BLaER1 (cell line): Measurements from ENCODE around the gene STAB1.
A peak's percentile ranks its signal among the peaks of the same experiment; 100 is the strongest.

Experiments
- H3K27ac ChIP-seq: shearing (Covaris generic); formaldehyde crosslinking; 2 replicates; pipeline ENCODE4 v1.8.1; 2022
- H3K27me3 ChIP-seq: shearing (Covaris generic); formaldehyde crosslinking; 2 replicates; pipeline ENCODE4 v1.8.1; 2022
- H3K36me3 ChIP-seq: shearing (Covaris generic); formaldehyde crosslinking; 2 replicates; pipeline ENCODE4 v1.8.1; 2022
- H3K4me1 ChIP-seq: shearing (Covaris generic); formaldehyde crosslinking; 2 replicates; pipeline ENCODE4 v1.8.1; 2022
- H3K4me2 ChIP-seq: shearing (Covaris generic); formaldehyde crosslinking; 2 replicates; pipeline ENCODE4 v1.8.1; 2022
- H3K4me3 ChIP-seq: shearing (Covaris generic); formaldehyde crosslinking; 2 replicates; pipeline ENCODE4 v1.8.1; 2022
- H3K9ac ChIP-seq: shearing (Covaris generic); formaldehyde crosslinking; 2 replicates; pipeline ENCODE4 v1.8.1; 2022
- H3K9me3 ChIP-seq: shearing (Covaris generic); formaldehyde crosslinking; 2 replicates; pipeline ENCODE4 v1.8.1; 2022
- H4K20me1 ChIP-seq: shearing (Covaris generic); formaldehyde crosslinking; 2 replicates; pipeline ENCODE4 v1.8.1; 2022
- Cebpa-rat ChIP-seq: shearing (Covaris generic); IDR thresholded peaks from 2 replicates; pipeline ENCODE4 v1.8.1; 2022

Gene STAB1

DNA sequence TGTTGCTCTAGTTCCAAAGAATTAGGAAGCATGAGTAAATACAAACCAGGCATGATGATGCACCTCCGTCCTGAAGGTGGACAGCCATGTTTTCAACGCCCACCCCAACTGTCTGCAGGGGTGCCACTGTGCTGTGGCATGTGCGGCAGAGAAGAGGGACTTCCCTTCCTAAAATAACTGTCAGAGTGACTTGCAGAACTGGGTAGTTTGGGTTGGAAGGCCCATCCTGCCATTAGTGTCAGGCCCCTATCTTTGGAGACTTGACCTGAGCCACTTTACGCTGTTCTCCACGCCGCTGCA lies 17.4 kb upstream of the STAB1 start:
- H3K27ac ChIP-seq = no peak overlapping the region
- peaks cover 99% of the 10 kb centered on the region for H3K36me3 ChIP-seq
- H4K20me1 ChIP-seq = peaks cover 15% of the 10 kb centered on the region
- H3K27me3 ChIP-seq = no peaks in the 10 kb centered on the region
- no peak overlapping the region for H3K4me3 ChIP-seq
- no peak overlapping the region for H3K4me2 ChIP-seq
- no peak for TF ChIP-seq Cebpa-rat
- H3K4me1 ChIP-seq = peaks cover 14% of the 10 kb centered on the region
- no peaks in the 10 kb centered on the region for H3K9me3 ChIP-seq
- H3K9ac ChIP-seq = no peak overlapping the region

DNA sequence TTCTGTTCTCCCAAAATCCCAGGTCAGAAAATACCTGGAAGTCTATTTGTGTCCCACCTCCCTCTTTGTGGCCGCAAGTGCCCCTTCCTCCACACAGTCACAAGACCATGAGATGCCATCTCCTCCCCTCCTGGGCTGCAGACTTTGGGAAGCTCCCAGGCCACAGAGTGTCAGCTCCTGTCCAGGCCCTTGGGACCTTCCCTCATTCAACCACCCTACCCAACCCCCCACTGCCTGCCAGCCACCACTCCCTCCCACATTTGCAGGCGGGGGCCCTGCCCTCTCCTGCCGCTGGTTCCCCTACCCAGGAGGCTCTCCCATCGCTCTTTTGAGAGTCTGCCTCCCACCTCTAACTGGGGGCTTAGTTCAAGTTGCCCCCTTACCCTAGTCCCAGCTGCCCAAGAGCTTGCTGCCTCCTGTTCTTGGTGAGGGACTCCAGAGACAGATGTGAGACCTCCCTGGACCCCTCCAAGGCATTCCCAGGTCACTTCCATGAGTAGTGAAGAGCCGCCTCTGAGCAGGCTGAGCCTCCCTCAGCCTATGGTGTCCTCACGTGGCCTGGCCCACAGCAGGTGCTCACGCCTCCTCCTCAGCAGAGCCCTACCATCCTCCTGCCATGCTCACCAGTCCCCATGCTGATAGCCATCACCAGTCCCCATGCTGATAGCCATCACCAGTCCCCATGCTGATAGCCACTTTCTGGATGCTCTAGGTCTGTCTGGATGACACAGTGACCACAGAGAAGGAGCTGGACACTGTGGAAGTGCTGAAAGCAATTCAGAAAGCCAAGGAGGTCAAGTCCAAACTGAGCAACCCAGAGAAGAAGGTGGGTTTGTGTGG lies 15.9 kb upstream of the STAB1 start:
- no peak overlapping the region for H3K27ac ChIP-seq
- peaks cover 94% of the 10 kb centered on the region for H3K36me3 ChIP-seq
- no peak for TF ChIP-seq Cebpa-rat
- H3K4me2 ChIP-seq = no peak overlapping the region
- 0 out of 2 replicates have a peak, but pooled peaks cover 11% of the 10 kb centered on the region for H4K20me1 ChIP-seq
- H3K4me3 ChIP-seq = no peak overlapping the region
- H3K9me3 ChIP-seq = no peaks in the 10 kb centered on the region
- peaks cover 15% of the 10 kb centered on the region for H3K4me1 ChIP-seq
- no peak overlapping the region for H3K9ac ChIP-seq
- no peaks in the 10 kb centered on the region for H3K27me3 ChIP-seq

DNA sequence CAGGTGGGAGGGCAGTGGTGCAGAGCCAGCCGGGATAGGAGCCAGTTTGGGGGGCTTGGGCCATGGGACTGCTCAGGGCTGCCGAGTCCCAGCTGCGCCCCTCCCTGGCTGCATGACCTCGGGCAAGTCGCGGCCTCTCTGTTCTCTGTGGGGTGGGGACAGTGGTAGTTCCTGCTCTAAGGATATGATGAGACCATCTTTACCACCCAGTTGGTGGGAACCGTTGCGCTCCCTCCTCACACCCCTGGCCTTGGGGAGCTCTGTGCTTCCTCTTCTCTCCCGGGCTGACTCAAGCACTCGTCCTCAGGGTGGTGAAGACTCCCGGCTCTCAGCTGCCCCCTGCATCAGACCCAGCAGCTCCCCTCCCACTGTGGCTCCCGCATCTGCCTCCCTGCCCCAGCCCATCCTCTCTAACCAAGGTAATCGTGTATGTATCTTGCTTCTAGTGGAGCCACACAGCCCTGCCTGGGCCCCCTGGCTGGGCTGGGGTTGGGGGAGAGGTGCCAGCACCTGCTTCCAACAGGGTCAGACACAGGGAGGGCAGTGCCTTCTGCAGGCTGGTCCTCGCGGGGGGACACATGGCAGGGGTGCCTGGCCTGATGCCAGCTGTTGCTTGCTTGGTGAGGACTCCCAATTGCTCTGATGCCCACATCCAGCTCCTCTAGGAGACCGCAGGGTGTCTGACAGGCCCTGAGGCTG lies 15.1 kb upstream of the STAB1 start:
- H4K20me1 ChIP-seq = 0 out of 2 replicates have a peak, but pooled peaks cover 11% of the 10 kb centered on the region
- H3K4me1 ChIP-seq = peaks cover 23% of the 10 kb centered on the region

DNA sequence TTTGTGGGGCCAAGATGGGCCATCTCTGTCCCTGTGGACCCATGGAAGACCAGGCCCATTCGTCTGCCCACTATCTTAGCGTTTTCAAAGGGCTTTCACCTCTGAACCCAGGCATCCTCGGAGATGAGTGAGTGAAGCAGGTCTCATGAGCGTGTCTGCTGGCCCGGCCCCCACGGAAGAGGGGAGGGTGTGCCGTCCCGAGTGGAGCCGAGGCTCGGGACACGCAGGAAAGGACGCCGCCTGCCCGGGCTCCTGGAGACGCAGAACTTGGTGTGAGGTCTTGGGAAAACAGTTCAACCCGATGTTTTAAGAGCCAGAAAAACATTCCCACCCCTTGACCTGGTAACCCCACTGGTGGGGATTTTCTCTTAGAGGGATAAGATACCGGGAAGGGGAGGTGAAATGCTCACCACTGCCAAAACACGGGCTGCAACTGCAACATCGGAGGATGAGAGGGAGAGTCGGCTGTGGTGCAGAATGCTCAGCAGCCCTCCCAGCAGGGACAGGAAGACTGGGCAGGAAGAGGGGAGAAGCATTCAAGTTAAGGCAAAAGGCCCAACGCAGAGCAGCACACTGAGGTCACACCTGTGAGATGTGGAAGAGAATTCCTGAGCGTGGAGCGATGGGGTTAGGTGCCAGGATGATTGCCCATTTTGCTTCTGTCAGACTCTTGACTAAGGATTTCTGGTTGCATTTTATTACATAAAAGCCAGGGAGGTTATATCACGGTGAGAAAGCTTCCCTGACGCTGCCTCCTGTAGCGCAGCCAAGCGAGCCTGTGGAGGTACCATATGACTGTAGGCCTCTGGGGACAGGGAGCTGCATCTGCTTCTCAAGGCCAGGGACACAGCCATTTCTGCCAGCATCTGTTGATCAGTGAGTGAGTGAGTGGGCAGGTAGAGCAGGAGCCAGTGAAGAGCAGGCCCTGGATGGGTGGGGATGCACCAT lies 14.1 kb upstream of the STAB1 start:
- Histone ChIP-seq H3K9ac (no peak overlapping the region), H3K27me3 (no peaks in the 10 kb centered on the region), H3K4me1 (peaks cover 33% of the 10 kb centered on the region), H3K27ac (no peak overlapping the region), H4K20me1 (0 out of 2 replicates have a peak, but pooled peaks cover 11% of the 10 kb centered on the region), H3K4me3 (no peak overlapping the region), H3K4me2 (no peak overlapping the region), H3K36me3 (peaks cover 88% of the 10 kb centered on the region), H3K9me3 (no peaks in the 10 kb centered on the region)
- TF ChIP-seq Cebpa-rat = no peak

More for the DNA sequence above, 15.1 kb upstream of the STAB1 start:
- Histone ChIP-seq H3K9ac (no peak overlapping the region), H3K27ac (no peak overlapping the region), H3K4me3 (no peak overlapping the region), H3K9me3 (no peaks in the 10 kb centered on the region), H3K27me3 (no peaks in the 10 kb centered on the region), H3K36me3 (peaks cover 89% of the 10 kb centered on the region), H3K4me2 (no peak overlapping the region)
- no peak for TF ChIP-seq Cebpa-rat

DNA sequence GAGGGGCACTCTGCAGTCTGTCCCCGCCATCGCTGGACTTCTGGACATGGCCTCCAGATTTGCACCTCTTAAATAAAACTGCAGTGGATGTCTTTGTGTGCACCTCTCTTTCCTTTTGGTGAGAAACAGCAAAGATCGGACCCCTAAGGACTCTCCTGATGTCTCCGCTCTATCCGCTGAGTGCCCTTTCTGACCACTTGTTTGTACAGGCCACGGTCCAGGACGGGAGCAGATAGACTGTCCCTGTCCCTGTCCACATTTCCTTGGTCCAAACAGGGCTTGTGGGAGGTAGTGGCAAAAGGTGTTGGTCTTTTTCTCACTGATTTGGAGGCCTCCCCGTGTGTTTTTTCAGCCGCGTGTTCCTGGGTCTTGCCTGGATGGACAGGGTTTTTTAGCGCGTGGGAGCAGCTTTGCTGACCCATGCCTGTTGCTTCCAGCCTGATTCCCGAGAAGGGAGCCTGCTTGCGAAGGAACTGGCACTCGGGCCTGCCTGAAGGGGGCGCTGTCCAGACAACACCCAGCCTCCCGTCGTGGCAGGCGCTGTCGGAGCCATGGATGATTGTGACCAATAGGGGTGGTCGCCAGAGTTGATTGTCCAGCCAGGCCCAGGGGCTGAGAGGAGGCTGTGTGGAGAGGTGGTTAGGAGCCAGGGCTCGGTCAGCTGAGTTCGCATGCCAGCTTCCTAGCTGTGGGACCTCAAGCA lies 13.2 kb upstream of the STAB1 start:
- H3K27me3 ChIP-seq = no peaks in the 10 kb centered on the region
- no peak overlapping the region for H3K9ac ChIP-seq
- no peak for TF ChIP-seq Cebpa-rat
- H3K9me3 ChIP-seq = no peaks in the 10 kb centered on the region
- peaks cover 42% of the 10 kb centered on the region for H3K4me1 ChIP-seq
- H3K36me3 ChIP-seq = peaks cover 88% of the 10 kb centered on the region
- H3K4me3 ChIP-seq = no peak overlapping the region
- H3K27ac ChIP-seq = no peak overlapping the region
- H4K20me1 ChIP-seq = 0 out of 2 replicates have a peak, but pooled peaks cover 11% of the 10 kb centered on the region
- no peak overlapping the region for H3K4me2 ChIP-seq

DNA sequence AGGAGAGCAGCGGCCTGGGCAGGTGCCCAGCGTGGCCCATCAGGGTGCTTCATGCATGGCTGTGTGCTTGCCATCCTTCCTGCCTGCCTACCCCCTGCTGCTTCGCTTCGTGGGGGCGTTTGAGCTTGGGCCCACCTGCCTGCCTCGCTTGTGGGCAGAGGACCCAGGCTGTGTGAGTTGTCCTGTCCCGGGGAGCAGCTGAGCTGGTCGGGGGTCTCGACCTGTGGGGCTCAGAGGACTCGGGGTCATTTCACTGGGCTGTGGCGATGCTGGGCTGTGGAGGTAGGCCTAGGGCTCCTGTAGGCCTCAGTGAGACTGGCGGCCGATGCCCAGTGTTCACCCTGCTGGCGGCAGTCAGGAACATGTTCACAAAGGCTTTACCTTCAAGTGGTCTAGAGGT lies 12.1 kb upstream of the STAB1 start:
- peaks cover 88% of the 10 kb centered on the region for H3K36me3 ChIP-seq
- peaks cover 42% of the 10 kb centered on the region for H3K4me1 ChIP-seq
- no peak overlapping the region for H3K4me3 ChIP-seq
- TF ChIP-seq Cebpa-rat = no peak
- 0 out of 2 replicates have a peak, but pooled peaks cover 7% of the 10 kb centered on the region for H4K20me1 ChIP-seq
- H3K27me3 ChIP-seq = no peaks in the 10 kb centered on the region
- H3K9me3 ChIP-seq = no peaks in the 10 kb centered on the region
- H3K4me2 ChIP-seq = no peak overlapping the region
- no peak overlapping the region for H3K27ac ChIP-seq
- H3K9ac ChIP-seq = no peak overlapping the region

DNA sequence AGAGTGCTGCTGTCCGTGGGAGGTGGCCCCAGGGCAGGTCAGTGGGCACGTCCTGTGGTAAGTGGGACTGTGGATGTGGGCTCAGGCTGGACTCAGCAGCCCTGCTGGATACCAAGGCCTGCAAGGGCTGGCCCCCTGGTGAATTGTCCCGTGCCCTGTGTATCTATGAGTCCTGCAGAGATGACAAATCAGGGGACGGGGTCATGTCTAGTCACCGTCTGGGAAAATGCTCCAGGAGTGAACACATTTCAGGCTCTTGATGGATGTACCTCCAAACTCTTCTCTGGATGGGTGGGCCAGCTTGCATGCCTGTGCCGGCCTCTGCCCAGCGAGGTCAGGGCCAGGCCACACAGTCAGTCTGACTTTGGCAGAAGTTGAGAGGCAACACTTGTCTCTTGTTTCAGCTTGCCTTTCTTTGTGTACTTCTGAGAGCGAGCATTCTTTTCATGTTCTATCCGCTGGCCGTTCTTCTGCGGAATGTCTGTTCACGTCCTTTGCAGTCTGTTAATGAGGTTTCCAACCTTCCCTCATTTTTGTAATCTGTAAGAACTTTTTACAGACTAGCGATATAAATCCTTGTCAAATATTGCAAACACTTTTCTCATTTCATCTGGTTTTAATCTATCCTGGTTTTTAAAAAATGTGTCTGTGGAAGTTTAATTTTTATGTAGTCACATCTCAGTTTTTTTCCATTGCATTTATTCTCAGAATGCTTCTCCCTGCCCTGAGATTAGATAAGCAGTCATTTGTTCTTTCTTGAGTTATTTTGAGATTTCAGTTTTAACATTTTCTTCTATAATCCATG lies 11.4 kb upstream of the STAB1 start:
- no peak for TF ChIP-seq Cebpa-rat
- Histone ChIP-seq H3K4me2 (no peak overlapping the region), H3K4me1 (peaks cover 43% of the 10 kb centered on the region), H3K27ac (no peak overlapping the region), H3K27me3 (no peaks in the 10 kb centered on the region), H4K20me1 (0 out of 2 replicates have a peak, but pooled peaks cover 7% of the 10 kb centered on the region), H3K36me3 (peaks cover 87% of the 10 kb centered on the region), H3K9me3 (no peaks in the 10 kb centered on the region), H3K9ac (0 out of 2 replicates have a peak overlapping the region, but pooled peaks have one; percentile 19), H3K4me3 (no peak overlapping the region)

DNA sequence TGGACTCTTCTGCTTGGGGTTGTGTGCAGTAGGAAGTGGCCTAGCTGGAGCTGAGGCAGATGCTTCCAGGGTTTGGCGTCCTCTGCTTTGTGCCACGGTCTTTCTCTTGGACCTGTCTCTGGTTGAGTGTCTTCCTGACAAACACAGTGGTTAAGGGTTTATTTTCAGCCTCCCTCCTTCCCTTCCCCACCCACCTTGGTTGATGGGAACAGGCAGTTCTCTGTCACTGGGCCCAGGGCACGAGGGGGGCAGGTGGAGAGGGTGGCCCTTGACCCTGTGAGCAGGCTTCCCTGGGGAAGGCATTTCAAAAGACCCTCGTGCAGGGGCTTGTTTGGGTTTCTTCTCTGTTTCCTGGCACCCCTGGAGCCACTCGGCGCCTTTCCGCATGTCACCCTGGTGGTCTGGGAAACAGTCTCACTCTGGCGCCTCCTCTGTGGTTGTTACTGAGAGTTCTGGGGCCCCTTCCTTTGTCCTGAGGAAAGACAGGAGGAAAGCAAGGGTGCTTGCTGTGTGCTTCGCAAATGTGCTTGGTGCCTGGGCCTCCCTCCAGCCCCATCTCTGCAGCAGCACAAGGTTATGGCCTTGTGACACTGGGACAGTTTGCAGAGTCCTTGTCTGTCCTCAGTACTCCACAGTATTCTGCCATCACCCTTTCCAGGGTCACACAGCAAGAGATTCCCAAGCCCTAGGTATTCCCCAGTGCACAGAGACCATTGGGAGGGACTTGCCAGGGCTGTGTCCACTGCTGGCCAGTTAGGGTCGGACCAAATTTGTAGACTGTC lies 10.3 kb upstream of the STAB1 start:
- H3K27ac ChIP-seq = peak overlapping the region; percentile 82
- H3K9me3 ChIP-seq = no peaks in the 10 kb centered on the region
- H3K27me3 ChIP-seq = no peaks in the 10 kb centered on the region
- no peak overlapping the region for H3K4me3 ChIP-seq
- H3K36me3 ChIP-seq = peaks cover 87% of the 10 kb centered on the region
- peak overlapping the region; percentile 86 for H3K4me2 ChIP-seq
- no peak for TF ChIP-seq Cebpa-rat
- H3K4me1 ChIP-seq = peaks cover 54% of the 10 kb centered on the region
- peaks cover 13% of the 10 kb centered on the region for H4K20me1 ChIP-seq
- peak overlapping the region; percentile 59; the same call in 1 of the 2 replicates for H3K9ac ChIP-seq
